K562 (cell line): ENCODE data around the gene GEMIN8. TPM values are rescaled to one million over a fixed set of nuclear protein-coding genes. Genes with fewer than 3 reads are reported as not detected.

Experiments used
- ATAC-seq: fragments of 200-7000 bp; cut with Tn5 transposase; 3 replicates; pipeline ENCODE4 v1.9.1; 2020; ENCODE audit warnings: moderate library complexity
- BruUV-seq: library from RNA; stranded (reverse); fragments of 400-500 nt; replicated peaks from 2 replicates; lab custom pipeline; 2021; lab: Mats Ljungman, UMichigan
- CTCF ChIA-PET: fragments of 300-600 bp; formaldehyde crosslinking; extraction: SDS; loops from one replicate; lab custom pipeline; 2021; ENCODE audit warnings: low intra/inter-chr PET ratio; lab: Yijun Ruan, JAX
- POLR2A ChIA-PET: fragments of 300-600, 350-650 bp; sonication (Branson Sonifier 250); formaldehyde crosslinking; extraction: SDS; loops from one replicate; lab custom pipeline; 2021; ENCODE audit warnings: antibody characterized with exemption, inconsistent platforms; lab: Yijun Ruan, JAX
- DNase-seq, 4 experiments: peaks; one replicate each; pipeline versions ENCODE4 v3.0.0 to v3.0.0-alpha.2; 2011 to 2018; ENCODE audit warnings: low spot score in 3 of 4, mixed read lengths in 3 of 4; ENCODE audit errors: extremely low read depth in 1 of 4
- FAIRE-seq: peaks from 2 replicates; lab custom pipeline; 2011; peaks lifted over from hg19 to GRCh38; lab: Jason Lieb, UNC
- H2AFZ ChIP-seq: 2 replicates; pipeline ENCODE4 v1.6.0; 2011; ENCODE audit warnings: low read depth, low read length, control low read depth, inconsistent platforms
- H3K27ac ChIP-seq: fragments of 200-600 bp; 3 replicates; pipeline ENCODE4 v1.8.0; 2011; ENCODE audit warnings: low read depth, mild to moderate bottlenecking, control low read depth, inconsistent platforms, low read length, moderate library complexity, mixed read lengths; ENCODE audit errors: extremely low read depth
- H3K27me3 ChIP-seq, 2 experiments: fragments of 300-600 bp in 1 of 2; 2 replicates in 1 of 2; 3 replicates in 1 of 2; pipeline versions ENCODE4 v1.6.0 to v1.8.0; 2011; ENCODE audit warnings: inconsistent platforms in 2 of 2, low read length in 2 of 2, mild to moderate bottlenecking in 1 of 2, mixed read lengths in 1 of 2, moderate library complexity in 1 of 2; ENCODE audit not compliant: control insufficient read depth in 2 of 2, insufficient read depth in 2 of 2
- H3K36me3 ChIP-seq: fragments of 300-600 bp; 3 replicates; pipeline ENCODE4 v1.8.0; 2011; ENCODE audit warnings: mild to moderate bottlenecking, low read length, inconsistent platforms; ENCODE audit not compliant: control insufficient read depth, insufficient read depth
- H3K4me1 ChIP-seq, 2 experiments: fragments of 200-600 bp in 1 of 2; replicated peaks in 1 of 2; 2 replicates in 1 of 2; 3 replicates in 1 of 2; pipeline versions ENCODE4 v1.5.1 to v1.8.0; 2011; ENCODE audit warnings: inconsistent platforms in 2 of 2, low read length in 2 of 2, mild to moderate bottlenecking in 1 of 2, mixed read lengths in 1 of 2, moderate library complexity in 1 of 2; ENCODE audit not compliant: control insufficient read depth in 2 of 2, insufficient read depth in 2 of 2
- H3K4me2 ChIP-seq: 2 replicates; pipeline ENCODE4 v1.6.1; 2011; ENCODE audit warnings: low read length, control low read depth, inconsistent platforms, mixed read lengths; ENCODE audit not compliant: insufficient read depth
- H3K4me3 ChIP-seq: fragments of 200-600 bp; sonication (generic), shearing (Covaris generic); 2 replicates; pipeline ENCODE4 v1.5.1; 2016; ENCODE audit warnings: control low read depth, inconsistent platforms
- H3K79me2 ChIP-seq: fragments of 200-600 bp; 3 replicates; pipeline ENCODE4 v1.8.0; 2011; ENCODE audit warnings: low read length, inconsistent platforms; ENCODE audit not compliant: control insufficient read depth, insufficient read depth
- H3K9ac ChIP-seq, 2 experiments: 2 replicates each; pipeline versions ENCODE4 v1.6.0 to v1.6.1; 2011; ENCODE audit warnings: low read depth in 2 of 2, low read length in 2 of 2, control low read depth in 1 of 2, inconsistent platforms in 1 of 2, mild to moderate bottlenecking in 1 of 2, mixed read lengths in 1 of 2; ENCODE audit not compliant: insufficient read depth in 1 of 2
- H3K9me1 ChIP-seq: one replicate; pipeline ENCODE4 v1.6.0; 2011; ENCODE audit warnings: inconsistent platforms, mild to moderate bottlenecking, low read length, moderate library complexity; ENCODE audit not compliant: control insufficient read depth, insufficient read depth
- H3K9me3 ChIP-seq: replicated peaks from 2 replicates; pipeline ENCODE4 v1.5.1; 2011; ENCODE audit warnings: low read depth, low read length, inconsistent platforms; ENCODE audit not compliant: control insufficient read depth, insufficient read depth
- H4K20me1 ChIP-seq: replicated peaks from 2 replicates; pipeline ENCODE4 v1.6.1; 2011; ENCODE audit warnings: low read length, inconsistent platforms, mixed read lengths; ENCODE audit not compliant: control insufficient read depth, insufficient read depth
- ARID2 ChIP-seq: fragments of 450-650 bp; IDR thresholded peaks from 2 replicates; pipeline ENCODE4 v1.6.1; 2017; ENCODE audit warnings: antibody characterized with exemption, mild to moderate bottlenecking
- CCNT2 ChIP-seq: IDR thresholded peaks from 2 replicates; pipeline ENCODE4 v1.6.1; 2011; ENCODE audit warnings: borderline replicate concordance, low read depth, mild to moderate bottlenecking, moderate library complexity, mixed read lengths, low read length; ENCODE audit not compliant: insufficient read length; ENCODE audit errors: extremely low read depth
- COPS2 ChIP-seq: fragments of 450-650 bp; conservative IDR thresholded peaks from 2 replicates; pipeline ENCODE4 v1.6.1; 2016; ENCODE audit warnings: mild to moderate bottlenecking, moderate library complexity
- HOXB6 ChIP-seq: fragments of 250-450 bp; sonication (Bioruptor Pico); IDR thresholded peaks from 2 replicates; pipeline ENCODE4 v1.5.1; 2022; ENCODE audit warnings: mild to moderate bottlenecking, borderline replicate concordance
- KAT8 ChIP-seq: fragments of 450-650 bp; IDR thresholded peaks from 2 replicates; pipeline ENCODE4 v1.6.1; 2016; ENCODE audit warnings: low read depth, mild to moderate bottlenecking
- RAD21 ChIP-seq, 2 experiments: fragments of 250-450 bp in 1 of 2; fragments of 450-650 bp in 1 of 2; sonication (Bioruptor Pico) in 1 of 2; formaldehyde crosslinking in 1 of 2; IDR thresholded peaks in 1 of 2; conservative IDR thresholded peaks in 1 of 2; 2 replicates each; pipeline versions ENCODE4 v1.4.0 to v1.8.0; 2020 to 2022; ENCODE audit warnings: mild to moderate bottlenecking in 2 of 2, moderate library complexity in 1 of 2
- SMC3 ChIP-seq: conservative IDR thresholded peaks from 2 replicates; pipeline ENCODE4 v1.6.1; 2011; ENCODE audit warnings: low read depth, low read length, improper control_type of control experiment; ENCODE audit not compliant: insufficient read depth
- XRCC4 ChIP-seq: IDR thresholded peaks from one replicate; pipeline ENCODE4 v1.6.1; 2011; ENCODE audit not compliant: insufficient read depth, insufficient read length; ENCODE audit errors: extremely low read depth
- ZC3H8 ChIP-seq: fragments of 450-650 bp; IDR thresholded peaks from 2 replicates; pipeline ENCODE4 v1.6.1; 2017
- ZNF197 ChIP-seq: fragments of 200-800 bp; sonication (Bioruptor generic); IDR thresholded peaks from 2 replicates; pipeline ENCODE4 v1.6.1; 2016; ENCODE audit warnings: low read depth, missing genetic modification characterization, missing compliant biosample characterization
- ZNF699 ChIP-seq: fragments of 250-450 bp; sonication (Bioruptor Pico); IDR thresholded peaks from 2 replicates; pipeline ENCODE4 v1.8.0; 2021; ENCODE audit warnings: mild to moderate bottlenecking, moderate library complexity; ENCODE audit not compliant: insufficient replicate concordance
- WGBS: fragments of 100-300 bp; shearing (Covaris generic); methylation state at CpG from one replicate; pipeline ENCODE4 v1.1.6; 2016; ENCODE audit warnings: low coverage, mixed read lengths; ENCODE audit not compliant: insufficient coverage; ENCODE audit errors: missing lambda C conversion rate; 5-methylcytosine and 5-hydroxymethylcytosine counted together
- in situ Hi-C: fragments of 300-500 bp; cut with MboI; formaldehyde crosslinking; loops from 4 replicates; pipeline ENCODE4 v1.15.0; 2018; ENCODE audit warnings: inconsistent platforms, mixed read lengths
- intact Hi-C: fragments of 100-400 bp; cut with micrococcal nuclease; formaldehyde crosslinking; loops from 2 replicates; pipeline ENCODE4 v1.14.2; 2022
- polyA plus RNA-seq, 8 experiments: library from polyadenylated mRNA; depleted of rRNA in 4 of 8; stranded (reverse) in 5 of 8; unstranded in 3 of 8; fragments of >200 nt; fragmentation: Nextera tagmentation in 2 of 8; fragmentation: Illumina TruSeq in 1 of 8; extraction: Ambion mirVana in 2 of 8; extraction: Trizol in 1 of 8; gene quantifications; 2 replicates each; pipeline versions ENCODE4 v1.2.1 to v1.2.3, GENCODE V29; 2011 to 2014; ENCODE audit warnings: inconsistent platforms in 1 of 8, missing spikeins in 1 of 8
- total RNA-seq, 7 experiments: library from RNA; depleted of rRNA in 6 of 7; stranded (reverse); fragments of >200 nt in 6 of 7; fragmentation: Illumina TruSeq in 2 of 7; extraction: Trizol in 2 of 7; gene quantifications; 2 replicates each; pipeline versions ENCODE4 v1.2.1 to v1.2.3, GENCODE V29; 2011 to 2021; ENCODE audit warnings: low replicate concordance in 1 of 7
- TF ChIP-seq, protein P1 (sequence below): fragments of 450-650 bp; IDR thresholded peaks from 2 replicates; pipeline ENCODE4 v1.6.1; 2017; ENCODE audit warnings: mild to moderate bottlenecking, moderate library complexity
- TF ChIP-seq, protein P2 (sequence below), 3 experiments: IDR thresholded peaks in 2 of 3; conservative IDR thresholded peaks in 1 of 3; 2 replicates each; pipeline ENCODE4 v1.5.1; 2011 to 2012; ENCODE audit warnings: low read length in 3 of 3, mild to moderate bottlenecking in 3 of 3, control low read depth in 2 of 3, improper control_type of control experiment in 1 of 3, inconsistent platforms in 1 of 3, low read depth in 1 of 3, mixed read lengths in 1 of 3, moderate library complexity in 1 of 3; ENCODE audit not compliant: insufficient read depth in 2 of 3

Gene GEMIN8
- total and polyA plus RNA-seq, 9 of the 15 experiments (the other 6 are each of a cell fraction or from before 2014, with no cell fraction given): 10.9 to 29.1 (median 16.9) TPM

- TF ChIP-seq, protein P1, sequence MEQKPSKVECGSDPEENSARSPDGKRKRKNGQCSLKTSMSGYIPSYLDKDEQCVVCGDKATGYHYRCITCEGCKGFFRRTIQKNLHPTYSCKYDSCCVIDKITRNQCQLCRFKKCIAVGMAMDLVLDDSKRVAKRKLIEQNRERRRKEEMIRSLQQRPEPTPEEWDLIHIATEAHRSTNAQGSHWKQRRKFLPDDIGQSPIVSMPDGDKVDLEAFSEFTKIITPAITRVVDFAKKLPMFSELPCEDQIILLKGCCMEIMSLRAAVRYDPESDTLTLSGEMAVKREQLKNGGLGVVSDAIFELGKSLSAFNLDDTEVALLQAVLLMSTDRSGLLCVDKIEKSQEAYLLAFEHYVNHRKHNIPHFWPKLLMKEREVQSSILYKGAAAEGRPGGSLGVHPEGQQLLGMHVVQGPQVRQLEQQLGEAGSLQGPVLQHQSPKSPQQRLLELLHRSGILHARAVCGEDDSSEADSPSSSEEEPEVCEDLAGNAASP: no peak
These were observed 8.8 kb upstream of the GEMIN8 start (continued) for GRCh38 chrX:14038375-14039085.

GRCh38 chrX:14032406-14032805, 2.7 kb upstream of the GEMIN8 start:
- H3K9me1 ChIP-seq: no peaks in the 10 kb centered on the region
- no peak overlapping the region for H3K4me2 ChIP-seq
- H3K4me1 ChIP-seq: peaks cover 0 to 6% of the 10 kb centered on the region in 2 experiments; a peak in 3 of 5 replicates
- H3K27me3 ChIP-seq: no peaks in the 10 kb centered on the region
- H3K27ac ChIP-seq: no peak overlapping the region
- H3K36me3 ChIP-seq: no peaks in the 10 kb centered on the region
- H3K9ac ChIP-seq: no peak overlapping the region
- CTCF ChIA-PET: interaction anchor here (1.1 to 2.4 kb wide), 4 partner anchors 134 to 526 kb away, joined by 3 to 15 read pairs (median 6); no protein-coding TSS in a partner anchor
- in situ Hi-C loops (loop anchor here (5.0 to 10.0 kb wide), 2 partner anchors 268 to 515 kb away; no protein-coding TSS in a partner anchor), intact Hi-C loops (loop anchor here (1.0 to 10.0 kb wide), 5 partner anchors 282 to 1432 kb away; no protein-coding TSS in a partner anchor)
- POLR2A ChIA-PET: no interaction called here
- no peaks in the 10 kb centered on the region for H3K9me3 ChIP-seq
- H3K4me3 ChIP-seq: no peak overlapping the region
- H4K20me1 ChIP-seq: no peaks in the 10 kb centered on the region
- 0% methylated on average over 2 of the region's 2 CpGs for WGBS
- peak; percentile 13 to 70 (median 26) for DNase-seq
- ATAC-seq: 0 out of 3 replicates have a peak, but pooled peaks have one; percentile 11
- peak; percentile 35 for FAIRE-seq
- H3K79me2 ChIP-seq: peaks cover 17% of the 10 kb centered on the region; the same call in 2 of the 3 replicates
- peak overlapping the region; percentile 57 for H2AFZ ChIP-seq
- no TSS peak for BruUV-seq
- TF ChIP-seq ZC3H8 (no peak), XRCC4 (no peak), ARID2 (peak; percentile 53; the same call in 1 of the 2 replicates), SMC3 (peak; percentile 67), HOXB6 (CRISPR knock-in tag) (no peak), KAT8 (peak; percentile 47; the same call in 1 of the 2 replicates), ZNF699 (no peak), RAD21 (CRISPR knock-in tag; conservative IDR thresholded peaks at IDR 0.05 in 1 of 2, IDR thresholded peaks at IDR 0.05 in 1 of 2) (peak; percentile 76 to 84), ZNF197 (CRISPR knock-in tag) (no peak), COPS2 (no peak), CCNT2 (no peak)
- TF ChIP-seq, protein P2, sequence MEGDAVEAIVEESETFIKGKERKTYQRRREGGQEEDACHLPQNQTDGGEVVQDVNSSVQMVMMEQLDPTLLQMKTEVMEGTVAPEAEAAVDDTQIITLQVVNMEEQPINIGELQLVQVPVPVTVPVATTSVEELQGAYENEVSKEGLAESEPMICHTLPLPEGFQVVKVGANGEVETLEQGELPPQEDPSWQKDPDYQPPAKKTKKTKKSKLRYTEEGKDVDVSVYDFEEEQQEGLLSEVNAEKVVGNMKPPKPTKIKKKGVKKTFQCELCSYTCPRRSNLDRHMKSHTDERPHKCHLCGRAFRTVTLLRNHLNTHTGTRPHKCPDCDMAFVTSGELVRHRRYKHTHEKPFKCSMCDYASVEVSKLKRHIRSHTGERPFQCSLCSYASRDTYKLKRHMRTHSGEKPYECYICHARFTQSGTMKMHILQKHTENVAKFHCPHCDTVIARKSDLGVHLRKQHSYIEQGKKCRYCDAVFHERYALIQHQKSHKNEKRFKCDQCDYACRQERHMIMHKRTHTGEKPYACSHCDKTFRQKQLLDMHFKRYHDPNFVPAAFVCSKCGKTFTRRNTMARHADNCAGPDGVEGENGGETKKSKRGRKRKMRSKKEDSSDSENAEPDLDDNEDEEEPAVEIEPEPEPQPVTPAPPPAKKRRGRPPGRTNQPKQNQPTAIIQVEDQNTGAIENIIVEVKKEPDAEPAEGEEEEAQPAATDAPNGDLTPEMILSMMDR (IDR thresholded peaks at IDR 0.05 in 2 of 3, conservative IDR thresholded peaks at IDR 0.05 in 1 of 3; ENCODE audit: insufficient read depth in 2 of 3, low read depth in 1 of 3, low read length in 3 of 3): peak; percentile 53 to 78 (median 58); a peak in 5 of 6 replicates
